Activated T-cell treated with anti-CD3 and anti-CD28 coated beads, Interleukin-2, amount 50 U/mL, for 24 hours (primary cell): ENCODE measurements around the gene FGF21.
A peak's percentile ranks its signal among the peaks of the same experiment; 100 is the strongest.
"Not testable (repeated sequence)": the region's sequence is repeated elsewhere in the genome, so short reads cannot be mapped to it uniquely, and the experiment has no call there.

Source experiments
- DNase-seq: peaks from one replicate; pipeline ENCODE4 v3.0.0-alpha.2; 2020
- H3K27ac Mint-ChIP-seq: 2 replicates; pipeline ENCODE4 v1.8.0; 2020; ENCODE audit warnings: mild to moderate bottlenecking, mixed read lengths
- H3K27me3 Mint-ChIP-seq: 2 replicates; pipeline ENCODE4 v1.8.0; 2020; ENCODE audit warnings: mixed read lengths
- H3K36me3 Mint-ChIP-seq: 2 replicates; pipeline ENCODE4 v1.8.0; 2020; ENCODE audit warnings: low read depth, mixed read lengths
- H3K4me1 Mint-ChIP-seq: 2 replicates; pipeline ENCODE4 v1.8.0; 2020; ENCODE audit warnings: low read depth, mixed read lengths
- H3K4me3 Mint-ChIP-seq: 2 replicates; pipeline ENCODE4 v1.8.0; 2020; ENCODE audit warnings: mild to moderate bottlenecking, moderate library complexity, mixed read lengths
- H3K9me3 Mint-ChIP-seq: 2 replicates; pipeline ENCODE4 v1.8.0; 2020; ENCODE audit warnings: mixed read lengths

FGF21 gene

DNA sequence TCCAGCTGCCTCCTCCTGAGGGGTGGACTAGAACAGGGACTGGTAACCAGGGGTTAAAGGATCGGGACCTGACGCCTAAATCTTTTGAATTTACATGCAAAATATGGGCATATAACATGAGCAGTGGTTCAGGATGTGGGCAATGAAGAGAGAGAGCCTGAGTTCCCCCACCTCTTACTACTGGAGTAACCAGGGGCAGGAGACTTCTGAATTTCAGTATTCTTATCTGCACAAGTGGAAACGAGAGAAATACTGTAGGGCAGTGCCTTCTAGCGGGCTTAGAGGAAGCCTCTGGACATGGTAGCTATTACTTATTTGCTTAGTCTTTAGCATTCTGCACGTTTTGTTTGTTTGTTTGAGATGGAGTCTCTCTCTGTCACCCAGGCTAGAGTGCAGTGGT lies 29.2 kb downstream of the FGF21 start:
- no peak overlapping the region for H3K27ac Mint-ChIP-seq
- H3K27me3 Mint-ChIP-seq = peaks cover 22% of the 10 kb centered on the region
- no peaks in the 10 kb centered on the region for H3K36me3 Mint-ChIP-seq
- H3K4me3 Mint-ChIP-seq = no peak overlapping the region
- H3K9me3 Mint-ChIP-seq = no peaks in the 10 kb centered on the region
- no peak for DNase-seq
- peaks cover 3% of the 10 kb centered on the region for H3K4me1 Mint-ChIP-seq

DNA sequence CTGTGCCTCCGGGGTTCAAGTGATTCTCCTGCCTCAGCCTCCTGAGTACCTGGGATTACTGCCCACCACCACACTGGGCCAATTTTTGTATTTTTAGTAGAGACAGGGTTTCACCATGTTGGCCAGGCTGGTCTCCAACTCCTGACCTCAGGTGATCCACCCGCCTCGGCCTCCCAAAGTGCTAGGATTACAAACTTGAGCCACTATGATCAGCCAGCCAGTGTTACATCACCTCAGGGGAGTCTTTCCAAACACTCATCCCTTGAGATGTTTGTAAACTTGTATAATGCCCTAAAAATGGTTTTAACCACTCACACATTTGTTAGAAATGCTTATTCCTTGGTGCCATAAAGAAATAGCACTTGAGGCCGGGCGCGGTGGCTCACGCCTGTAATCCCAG lies 31.1 kb downstream of the FGF21 start:
- not testable (repeated sequence) for DNase-seq, H3K4me3 Mint-ChIP-seq, H3K4me1 Mint-ChIP-seq, H3K36me3 Mint-ChIP-seq, H3K27ac Mint-ChIP-seq, H3K9me3 Mint-ChIP-seq
- peaks cover 22% of the 10 kb centered on the region for H3K27me3 Mint-ChIP-seq

DNA sequence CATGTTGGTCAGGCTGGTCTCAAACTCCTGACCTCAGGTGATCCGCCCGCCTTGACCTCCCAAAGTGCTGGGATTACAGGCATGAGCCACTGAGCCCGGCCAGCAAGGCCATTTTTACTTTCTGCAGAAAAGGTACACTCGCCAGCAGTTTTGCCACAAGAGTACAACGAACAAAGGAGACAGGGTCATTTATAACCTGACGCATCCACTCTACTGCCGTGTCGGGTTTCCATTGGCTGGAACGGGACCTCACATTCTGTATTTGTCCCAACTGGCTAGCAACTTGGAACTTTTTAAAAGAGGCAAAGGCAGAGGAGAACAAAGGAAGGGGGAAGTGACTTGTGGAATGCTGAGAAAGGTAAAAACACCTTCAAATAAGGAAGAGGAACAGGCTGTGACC lies 32.0 kb downstream of the FGF21 start:
- not testable (repeated sequence) for H3K9me3 Mint-ChIP-seq, H3K27ac Mint-ChIP-seq, H3K4me1 Mint-ChIP-seq, H3K4me3 Mint-ChIP-seq, H3K36me3 Mint-ChIP-seq, DNase-seq
- peaks cover 19% of the 10 kb centered on the region for H3K27me3 Mint-ChIP-seq

DNA sequence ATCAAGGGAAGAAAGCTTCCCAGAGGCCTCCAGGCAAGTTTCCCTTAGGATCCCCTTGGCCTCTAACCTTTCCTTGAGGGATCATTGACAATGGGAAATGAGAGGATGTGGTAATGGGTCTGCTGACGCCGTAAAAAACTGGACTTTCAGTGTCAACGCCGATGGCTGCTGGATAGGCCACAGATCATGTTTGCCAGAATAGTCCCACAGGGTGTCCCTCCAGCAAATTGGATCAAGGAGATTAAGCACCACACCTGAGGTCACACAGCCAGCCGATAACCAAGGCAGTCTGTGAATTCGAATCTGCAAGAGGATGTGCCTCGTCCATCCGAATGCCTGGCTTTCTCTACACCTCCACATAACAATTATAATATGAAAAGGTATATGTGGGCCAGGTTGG lies 37.9 kb downstream of the FGF21 start:
- no peaks in the 10 kb centered on the region for H3K27me3 Mint-ChIP-seq
- no peaks in the 10 kb centered on the region for H3K9me3 Mint-ChIP-seq
- no peak for DNase-seq
- H3K4me3 Mint-ChIP-seq = no peak overlapping the region
- H3K36me3 Mint-ChIP-seq = peaks cover 12% of the 10 kb centered on the region
- peaks cover 13% of the 10 kb centered on the region for H3K4me1 Mint-ChIP-seq
- no peak overlapping the region for H3K27ac Mint-ChIP-seq

DNA sequence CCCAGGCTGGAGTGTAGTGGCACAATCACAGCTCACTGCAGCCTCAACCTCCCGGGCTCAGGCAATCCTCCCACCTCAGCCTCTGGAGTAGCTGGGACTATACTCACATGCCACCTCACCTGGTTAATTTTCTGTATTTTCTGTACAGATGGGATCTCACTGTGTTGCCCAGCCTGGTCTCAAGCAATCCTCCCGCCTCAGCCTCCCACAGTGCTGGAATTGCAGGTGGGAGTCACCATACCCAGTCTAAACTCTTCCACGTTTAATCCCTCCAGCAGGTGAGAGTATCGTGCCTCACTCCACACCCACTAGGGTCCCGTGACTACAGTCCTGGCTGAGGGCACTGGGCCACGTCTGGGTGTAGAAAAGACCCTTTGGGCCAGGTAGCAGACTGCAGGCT lies 39.0 kb downstream of the FGF21 start:
- Mint-ChIP-seq H3K9me3 (no peaks in the 10 kb centered on the region), H3K27me3 (no peaks in the 10 kb centered on the region), H3K4me3 (no peak overlapping the region), H3K36me3 (peaks cover 13% of the 10 kb centered on the region), H3K27ac (peak overlapping the region; percentile 97), H3K4me1 (peaks cover 13% of the 10 kb centered on the region)
- DNase-seq = no peak

DNA sequence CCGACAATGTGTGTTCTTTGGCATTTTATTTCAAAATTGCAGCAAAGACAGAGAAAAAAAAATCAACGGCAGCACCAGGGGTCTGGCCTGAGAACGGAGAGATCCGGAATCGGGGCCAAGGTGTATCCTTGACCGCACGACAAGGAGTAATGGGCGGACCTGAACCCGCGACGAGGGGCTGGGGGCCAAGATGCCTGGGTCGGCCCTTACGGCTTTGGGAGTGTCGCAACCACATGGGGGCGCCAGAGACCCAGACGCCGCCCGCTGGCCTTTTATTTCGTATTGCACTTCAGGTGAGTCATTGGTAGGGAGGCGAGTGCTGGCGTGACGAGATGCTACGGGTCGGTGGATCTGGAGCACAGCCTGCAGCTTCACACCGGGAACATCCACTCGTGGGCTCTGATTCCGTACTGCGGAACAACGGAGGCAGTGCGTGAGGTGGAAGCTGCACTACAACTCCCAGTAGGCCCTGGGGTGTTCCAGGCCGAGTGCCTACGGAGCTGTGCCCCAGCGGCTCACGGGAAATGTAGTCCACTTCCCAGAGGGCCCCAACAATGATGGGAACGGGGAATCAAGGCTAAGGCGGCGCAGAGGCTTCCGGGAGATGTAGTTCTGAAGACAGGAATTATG lies 39.8 kb downstream of the FGF21 start:
- Mint-ChIP-seq H3K36me3 (peaks cover 15% of the 10 kb centered on the region), H3K27me3 (no peaks in the 10 kb centered on the region), H3K4me3 (peak overlapping the region; percentile 82), H3K27ac (peak overlapping the region; percentile 97), H3K4me1 (peaks cover 13% of the 10 kb centered on the region), H3K9me3 (no peaks in the 10 kb centered on the region)
- peak; percentile 89 for DNase-seq

DNA sequence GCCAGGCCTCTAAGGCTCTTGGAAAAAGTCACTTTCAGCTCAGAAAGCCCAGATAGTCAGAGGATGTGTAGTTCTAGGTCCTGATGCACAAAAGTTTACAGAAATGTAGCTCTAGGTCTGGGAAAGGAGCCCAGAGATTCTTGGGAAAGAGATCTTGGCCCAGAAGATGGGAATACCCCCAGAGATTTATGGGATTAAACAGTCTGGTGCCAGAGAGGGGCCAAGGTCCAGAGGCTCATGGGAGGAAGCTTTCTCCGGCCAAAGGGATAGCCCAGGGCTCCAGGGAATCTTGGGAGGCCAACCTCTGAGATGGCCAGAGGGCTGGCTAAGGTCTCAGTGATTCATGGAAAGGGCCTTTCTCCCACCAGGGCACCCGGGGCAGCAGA lies 40.4 kb downstream of the FGF21 start:
- H3K27me3 Mint-ChIP-seq = no peaks in the 10 kb centered on the region
- H3K4me3 Mint-ChIP-seq = peak overlapping the region; percentile 82
- peak overlapping the region; percentile 97 for H3K27ac Mint-ChIP-seq
- peaks cover 13% of the 10 kb centered on the region for H3K4me1 Mint-ChIP-seq
- no peaks in the 10 kb centered on the region for H3K9me3 Mint-ChIP-seq
- no peak for DNase-seq
- H3K36me3 Mint-ChIP-seq = peaks cover 17% of the 10 kb centered on the region

DNA sequence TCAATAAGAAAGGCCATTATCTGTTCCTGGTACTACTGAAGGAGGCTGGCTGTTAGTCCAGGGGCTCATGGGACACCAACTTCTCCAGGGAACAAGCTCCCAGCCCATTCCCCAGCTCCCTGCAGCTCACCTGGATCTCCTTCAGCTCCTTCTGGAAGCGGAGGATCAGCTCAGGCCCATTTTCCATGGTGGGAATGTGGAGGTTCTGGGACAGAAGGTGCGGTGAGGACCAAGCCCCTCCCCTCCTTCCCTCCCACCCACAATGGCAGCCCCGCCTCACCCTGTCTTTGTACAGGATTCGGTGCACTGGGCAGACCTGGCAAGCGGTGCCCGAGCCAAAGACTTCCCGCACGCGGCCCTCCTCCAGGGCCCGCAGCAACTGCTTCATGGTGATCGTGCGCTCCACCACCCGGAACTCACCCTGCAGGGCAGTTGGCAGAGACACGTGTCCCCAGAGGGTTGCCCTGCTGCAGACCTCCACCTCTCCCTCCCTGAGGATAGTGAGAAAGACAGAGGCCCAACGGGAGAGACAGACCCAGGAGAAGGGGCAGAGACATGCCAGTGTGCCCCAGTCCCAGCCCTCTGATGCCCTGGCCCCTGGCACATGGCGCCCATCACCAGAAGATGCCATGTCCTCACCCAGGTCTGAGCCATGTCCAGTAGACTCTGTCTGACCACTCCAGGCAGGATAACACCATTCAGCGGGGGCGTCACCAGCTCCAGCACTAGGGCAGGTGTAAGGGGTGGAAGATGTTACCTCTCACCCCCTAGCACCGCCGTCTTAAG lies 41.2 kb downstream of the FGF21 start:
- DNase-seq = no peak
- no peaks in the 10 kb centered on the region for H3K27me3 Mint-ChIP-seq
- H3K4me3 Mint-ChIP-seq = no peak overlapping the region
- H3K27ac Mint-ChIP-seq = no peak overlapping the region
- peaks cover 20% of the 10 kb centered on the region for H3K36me3 Mint-ChIP-seq
- no peaks in the 10 kb centered on the region for H3K9me3 Mint-ChIP-seq
- H3K4me1 Mint-ChIP-seq = peaks cover 13% of the 10 kb centered on the region

DNA sequence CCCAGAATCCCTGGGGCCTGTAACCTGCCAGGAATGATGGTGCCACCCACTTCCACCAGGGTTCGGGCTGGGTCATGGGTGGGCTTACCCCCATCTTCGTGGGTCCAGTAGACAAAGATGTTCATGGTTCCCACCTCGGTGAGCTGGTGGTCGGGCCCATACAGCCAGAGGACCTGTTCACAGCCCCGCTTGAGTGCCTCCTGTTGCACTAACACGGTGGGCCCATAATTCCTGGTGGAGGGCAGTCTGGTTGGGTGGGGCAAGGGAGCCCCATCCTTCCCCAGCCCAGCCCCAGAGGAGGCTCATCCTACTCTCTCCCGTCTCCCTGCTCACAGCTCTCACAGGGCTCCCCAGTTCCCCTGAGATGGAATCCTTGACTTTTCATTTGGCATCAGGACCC lies 41.8 kb downstream of the FGF21 start:
- no peak for DNase-seq
- H3K36me3 Mint-ChIP-seq = peaks cover 20% of the 10 kb centered on the region
- H3K4me1 Mint-ChIP-seq = peaks cover 13% of the 10 kb centered on the region
- no peak overlapping the region for H3K27ac Mint-ChIP-seq
- no peaks in the 10 kb centered on the region for H3K27me3 Mint-ChIP-seq
- H3K4me3 Mint-ChIP-seq = no peak overlapping the region
- H3K9me3 Mint-ChIP-seq = no peaks in the 10 kb centered on the region

DNA sequence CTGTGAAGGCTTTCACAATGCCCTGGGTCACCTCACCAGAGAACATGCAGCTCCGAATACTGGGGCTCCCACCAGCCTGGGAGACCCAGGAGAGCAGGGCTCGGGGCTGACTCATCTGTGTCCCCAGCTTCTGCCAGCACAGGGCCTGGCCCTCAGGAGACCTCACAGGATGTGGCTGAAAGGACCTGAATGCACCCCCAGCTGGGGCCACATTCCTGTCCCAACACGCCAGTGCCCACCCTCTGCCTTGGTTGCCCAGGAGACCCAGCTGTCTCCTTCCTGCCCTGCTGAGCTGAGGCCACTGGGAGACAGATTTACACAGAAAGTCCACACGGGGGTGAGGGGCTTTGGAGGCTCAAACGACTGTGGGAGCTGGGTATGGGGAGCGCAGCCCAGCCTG lies 43.6 kb downstream of the FGF21 start:
- H3K36me3 Mint-ChIP-seq = peaks cover 23% of the 10 kb centered on the region
- H3K27me3 Mint-ChIP-seq = no peaks in the 10 kb centered on the region
- H3K9me3 Mint-ChIP-seq = no peaks in the 10 kb centered on the region
- no peak overlapping the region for H3K4me3 Mint-ChIP-seq
- no peak for DNase-seq
- no peak overlapping the region for H3K27ac Mint-ChIP-seq
- H3K4me1 Mint-ChIP-seq = peaks cover 13% of the 10 kb centered on the region

DNA sequence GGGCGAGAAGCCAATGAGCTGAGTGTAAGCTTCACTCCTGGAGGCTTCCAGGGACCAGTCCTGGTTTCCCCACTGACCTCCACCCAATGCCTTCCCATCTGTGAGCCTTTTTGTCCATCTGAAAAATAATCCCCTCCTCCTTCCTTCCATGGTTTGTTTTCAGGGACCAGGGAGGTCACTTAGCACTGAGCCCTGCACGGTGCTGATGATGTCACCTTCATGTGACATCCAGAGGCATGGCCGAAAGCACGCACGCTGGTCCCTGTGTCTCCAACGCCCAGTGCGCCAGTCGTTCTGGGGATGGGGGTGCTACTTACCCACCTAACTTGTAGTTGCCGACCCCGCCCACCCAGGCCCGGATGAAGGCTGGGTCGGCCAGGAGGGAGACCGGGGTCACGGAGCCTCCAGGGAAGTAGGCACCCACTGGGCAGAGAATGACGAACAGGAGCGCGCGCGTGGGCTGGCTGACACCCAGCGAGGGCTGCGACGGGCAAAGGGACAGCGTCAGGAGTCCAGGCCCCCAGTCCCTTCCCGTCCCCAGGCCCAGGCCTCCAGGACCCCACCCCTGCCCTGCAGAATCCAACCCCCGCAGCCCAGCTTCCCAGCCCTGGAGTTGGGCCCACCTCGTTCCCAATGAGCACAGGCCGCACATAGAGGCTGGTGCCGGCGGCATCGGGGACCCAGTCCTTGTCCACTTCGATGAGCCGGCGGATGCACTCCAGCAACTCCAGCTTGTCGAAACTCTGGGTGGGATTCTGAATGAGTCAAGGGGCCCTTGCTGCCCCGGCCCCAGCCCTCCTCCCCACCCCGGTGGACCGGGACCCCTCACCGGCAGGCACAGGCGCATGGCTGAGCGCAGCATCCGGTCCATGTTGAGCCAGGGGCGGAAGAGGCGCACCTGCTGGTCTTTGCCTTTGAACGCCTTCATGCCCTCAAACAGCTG lies 44.3 kb downstream of the FGF21 start:
- DNase-seq = no peak
- Mint-ChIP-seq H3K27ac (no peak overlapping the region), H3K27me3 (no peaks in the 10 kb centered on the region), H3K4me1 (peaks cover 10% of the 10 kb centered on the region), H3K36me3 (peaks cover 22% of the 10 kb centered on the region), H3K4me3 (no peak overlapping the region), H3K9me3 (no peaks in the 10 kb centered on the region)

DNA sequence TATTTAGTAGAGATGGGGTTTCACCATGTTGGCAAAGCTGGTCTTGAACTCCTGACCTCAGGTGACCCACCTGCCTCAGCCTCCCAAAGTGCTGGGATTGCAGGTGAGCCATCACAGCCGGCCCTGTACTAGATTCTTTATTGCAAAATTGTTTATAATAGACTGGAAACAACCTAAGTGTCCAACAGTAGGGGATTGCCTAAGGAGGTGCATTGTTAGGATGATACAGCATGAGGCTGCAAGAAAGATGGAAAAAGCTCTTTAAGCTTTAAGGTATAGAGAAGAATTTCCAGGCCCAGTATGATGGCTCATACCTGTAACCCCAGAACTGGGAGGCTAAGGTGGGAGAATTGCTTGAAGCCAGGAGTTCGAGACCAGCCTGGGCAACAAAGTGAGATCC lies 47.3 kb downstream of the FGF21 start:
- Mint-ChIP-seq H3K36me3 (peaks cover 37% of the 10 kb centered on the region), H3K9me3 (no peaks in the 10 kb centered on the region), H3K4me3 (no peak overlapping the region), H3K27me3 (no peaks in the 10 kb centered on the region), H3K27ac (no peak overlapping the region), H3K4me1 (no peaks in the 10 kb centered on the region)
- DNase-seq = no peak

DNA sequence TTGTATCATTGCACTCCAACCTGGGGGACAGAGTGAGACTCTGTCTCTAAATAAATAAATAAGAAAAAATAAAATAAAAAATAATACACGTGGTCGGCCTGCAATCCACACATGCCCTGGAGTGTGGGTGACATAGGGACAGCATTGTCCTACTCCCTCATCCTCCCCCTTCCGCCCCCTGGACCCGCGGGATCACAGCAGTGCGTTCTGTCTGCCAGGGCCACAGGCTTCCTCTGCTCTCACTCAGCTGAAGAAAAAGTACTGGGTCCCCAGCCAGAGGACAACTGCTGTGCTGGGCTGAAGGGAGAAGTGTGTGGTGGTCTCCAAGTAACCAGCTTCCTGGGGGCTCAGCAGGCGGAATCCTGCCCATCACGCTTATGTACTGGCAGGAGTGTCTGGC lies 49.2 kb downstream of the FGF21 start:
- Mint-ChIP-seq H3K36me3 (peaks cover 40% of the 10 kb centered on the region), H3K4me3 (no peak overlapping the region), H3K4me1 (peaks cover 12% of the 10 kb centered on the region), H3K27ac (no peak overlapping the region), H3K27me3 (no peaks in the 10 kb centered on the region), H3K9me3 (no peaks in the 10 kb centered on the region)
- DNase-seq = no peak

DNA sequence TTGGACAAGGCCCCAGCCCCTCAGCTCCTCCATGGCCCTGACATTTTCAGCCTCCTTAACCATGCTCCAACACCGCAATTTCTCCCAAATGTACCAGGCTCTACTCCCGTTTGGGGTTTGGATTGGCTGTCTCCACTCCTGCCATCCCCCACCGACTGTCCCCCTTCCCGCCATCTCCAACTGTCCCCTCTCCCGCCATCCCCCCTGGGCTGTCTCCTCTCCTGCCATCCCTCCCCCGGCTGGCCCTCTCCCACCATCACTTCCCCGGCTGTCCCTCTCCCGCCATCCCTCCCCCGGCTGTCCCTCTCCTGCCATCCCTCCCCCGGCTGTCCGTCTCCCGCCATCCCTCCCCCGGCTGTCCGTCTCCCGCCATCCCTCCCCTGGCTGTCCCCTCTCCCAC lies 50.1 kb downstream of the FGF21 start:
- Mint-ChIP-seq H3K4me3 (no peak overlapping the region), H3K36me3 (peaks cover 40% of the 10 kb centered on the region), H3K4me1 (peaks cover 21% of the 10 kb centered on the region), H3K27me3 (no peaks in the 10 kb centered on the region), H3K27ac (no peak overlapping the region), H3K9me3 (no peaks in the 10 kb centered on the region)
- DNase-seq = no peak

DNA sequence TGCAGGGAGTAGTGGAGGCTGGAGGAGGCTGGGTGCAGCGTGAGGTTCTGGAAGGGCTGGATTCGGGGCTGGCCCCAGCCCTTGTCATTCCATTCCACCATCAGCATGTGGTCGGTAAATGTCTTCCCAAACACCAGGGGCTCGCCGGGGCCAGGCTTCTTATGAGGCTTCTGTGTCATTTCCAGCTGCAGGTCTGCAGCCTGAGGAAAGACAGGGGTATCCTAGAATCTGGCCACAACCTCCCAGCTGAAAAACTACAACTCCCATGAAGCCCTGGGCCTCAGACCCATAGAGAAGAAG lies 51.1 kb downstream of the FGF21 start:
- no peak overlapping the region for H3K27ac Mint-ChIP-seq
- no peaks in the 10 kb centered on the region for H3K9me3 Mint-ChIP-seq
- no peaks in the 10 kb centered on the region for H3K27me3 Mint-ChIP-seq
- H3K4me3 Mint-ChIP-seq = no peak overlapping the region
- peak; percentile 48 for DNase-seq
- H3K36me3 Mint-ChIP-seq = peaks cover 40% of the 10 kb centered on the region
- H3K4me1 Mint-ChIP-seq = peaks cover 21% of the 10 kb centered on the region
